VCaP (cell line): ENCODE data around the gene CKLF.

Experiments used
- H3K27ac ChIP-seq: fragments of 450-650 bp; 2 replicates; pipeline ENCODE4 v1.5.1; 2017
- CTCF ChIP-seq: fragments of 450-650 bp; conservative IDR thresholded peaks from 2 replicates; pipeline ENCODE4 v1.5.1; 2017; ENCODE audit warnings: mild to moderate bottlenecking, moderate library complexity

Gene CKLF

GRCh38 chr16:66596986-66597848, 44.8 kb downstream of the CKLF start:
- TF ChIP-seq CTCF, result no peak
- no peak overlapping the region for H3K27ac ChIP-seq

GRCh38 chr16:66598111-66598510, 45.7 kb downstream of the CKLF start:
- no peak overlapping the region for H3K27ac ChIP-seq
- no peak for TF ChIP-seq CTCF

GRCh38 chr16:66599726-66600125, 47.4 kb downstream of the CKLF start:
- TF ChIP-seq CTCF, result no peak
- no peak overlapping the region for H3K27ac ChIP-seq

- H3K27ac ChIP-seq, result no peak overlapping the region
Observed at GRCh38 chr16:66600477-66600876, 48.1 kb downstream of the CKLF start.

GRCh38 chr16:66601471-66601870, 49.1 kb downstream of the CKLF start:
- TF ChIP-seq CTCF, result no peak
- H3K27ac ChIP-seq, result no peak overlapping the region

More at GRCh38 chr16:66600477-66600876, 48.1 kb downstream of the CKLF start:
- TF ChIP-seq CTCF, result no peak

- H3K27ac ChIP-seq, result peak overlapping the region; percentile 70
- TF ChIP-seq CTCF, result no peak
Observed at GRCh38 chr16:66603537-66604375, 51.4 kb downstream of the CKLF start.
